GM12878 (cell line): ENCODE data around the gene LSP1. TPM values are rescaled to one million over a fixed set of nuclear protein-coding genes. Genes with fewer than 3 reads are reported as not detected.

Source experiments
- ATAC-seq: fragments of 200-7000 bp; cut with Tn5 transposase; 3 replicates; pipeline ENCODE4 v1.9.1; 2020; ENCODE audit warnings: mild to moderate bottlenecking, moderate library complexity
- BruUV-seq: library from RNA; stranded (reverse); fragments of 400-500 nt; replicated peaks from 2 replicates; lab custom pipeline; 2021; lab: Mats Ljungman, UMichigan
- CTCF ChIA-PET: fragments of 300-600 bp; sonication (Branson Sonifier 250); formaldehyde crosslinking; extraction: SDS; loops from one replicate; lab custom pipeline; 2021; ENCODE audit warnings: inconsistent platforms; lab: Yijun Ruan, JAX
- POLR2A ChIA-PET: fragments of 350-600 bp; formaldehyde crosslinking; extraction: SDS; loops from one replicate; lab custom pipeline; 2021; ENCODE audit warnings: inconsistent platforms; lab: Charles Lee
- RAD21 ChIA-PET: fragments of 300-600 bp; sonication (Branson Sonifier 250); formaldehyde crosslinking; loops from one replicate; lab custom pipeline; 2023; ENCODE audit warnings: antibody characterized with exemption; ENCODE audit not compliant: unreplicated experiment; lab: Charles Lee
- SMC1A ChIA-PET: fragments of 300-600 bp; sonication (Branson Sonifier 250); formaldehyde crosslinking; loops from one replicate; lab custom pipeline; 2023; ENCODE audit not compliant: unreplicated experiment, uncharacterized antibody; lab: Charles Lee
- DNase-seq: peaks from one replicate; pipeline ENCODE4 v3.0.0-alpha.2; 2011; ENCODE audit warnings: low read depth, low spot score
- FAIRE-seq: peaks from 3 replicates; lab custom pipeline; 2011; peaks lifted over from hg19 to GRCh38; lab: Jason Lieb, UNC
- H2AFZ ChIP-seq: 2 replicates; pipeline ENCODE4 v1.6.0; 2011; ENCODE audit warnings: low read depth, low read length, control low read depth; ENCODE audit not compliant: control insufficient read depth
- H3K27ac ChIP-seq: 2 replicates; pipeline ENCODE4 v1.5.1; 2011; ENCODE audit warnings: control low read depth; ENCODE audit not compliant: control insufficient read depth, insufficient read depth
- H3K27me3 ChIP-seq, 2 experiments: replicated peaks in 1 of 2; 2 replicates each; pipeline versions ENCODE4 v1.6.0 to v1.6.1; 2011; ENCODE audit warnings: low read length in 1 of 2; ENCODE audit not compliant: control insufficient read depth in 2 of 2, insufficient read depth in 2 of 2
- H3K36me3 ChIP-seq, 2 experiments: 2 replicates each; pipeline ENCODE4 v1.5.1; 2011; ENCODE audit warnings: low read length in 1 of 2; ENCODE audit not compliant: control insufficient read depth in 2 of 2, insufficient read depth in 2 of 2
- H3K4me1 ChIP-seq: 2 replicates; pipeline ENCODE4 v1.6.1; 2011; ENCODE audit warnings: mild to moderate bottlenecking, low read length, moderate library complexity, mixed read lengths; ENCODE audit not compliant: control insufficient read depth, insufficient read depth
- H3K4me2 ChIP-seq: 2 replicates; pipeline ENCODE4 v1.6.0; 2011; ENCODE audit warnings: control low read depth; ENCODE audit not compliant: control insufficient read depth, insufficient read depth
- H3K4me3 ChIP-seq: fragments of 200-600 bp; sonication (generic); 2 replicates; pipeline ENCODE4 v1.5.1; 2016
- H3K79me2 ChIP-seq: 2 replicates; pipeline ENCODE4 v1.6.0; 2011; ENCODE audit warnings: low read length; ENCODE audit not compliant: control insufficient read depth, insufficient read depth
- H3K9ac ChIP-seq: 2 replicates; pipeline ENCODE4 v1.8.0; 2011; ENCODE audit warnings: low read length, control low read depth, mixed read lengths; ENCODE audit not compliant: control insufficient read depth, insufficient read depth
- H3K9me3 ChIP-seq: replicated peaks from 3 replicates; pipeline ENCODE4 v1.5.1; 2011; ENCODE audit warnings: mild to moderate bottlenecking, low read length; ENCODE audit not compliant: control insufficient read depth, insufficient read depth
- H4K20me1 ChIP-seq: 2 replicates; pipeline ENCODE4 v1.6.0; 2011; ENCODE audit not compliant: control insufficient read depth, insufficient read depth
- ATF2 ChIP-seq: IDR thresholded peaks from 2 replicates; pipeline ENCODE4 v1.6.1; 2012; ENCODE audit warnings: low read length, inconsistent platforms
- BACH1 ChIP-seq: fragments of 450-650 bp; IDR thresholded peaks from 2 replicates; pipeline ENCODE4 v1.6.1; 2017; ENCODE audit warnings: mild to moderate bottlenecking, borderline replicate concordance
- MLLT1 ChIP-seq: fragments of 450-650 bp; IDR thresholded peaks from 2 replicates; pipeline ENCODE4 v1.6.1; 2016; ENCODE audit warnings: mild to moderate bottlenecking
- WGBS: methylation state at CpG from one replicate; pipeline ENCODE4 v1.1.6; 2016; ENCODE audit warnings: low lambda C conversion rate; ENCODE audit not compliant: insufficient replicate concordance, insufficient coverage; ENCODE audit errors: missing lambda C conversion rate; 5-methylcytosine and 5-hydroxymethylcytosine counted together
- in situ Hi-C: fragments of 300-500 bp; cut with MboI; formaldehyde crosslinking; loops from 9 replicates; pipeline ENCODE4 v1.14.3; 2018; ENCODE audit warnings: mixed read lengths
- intact Hi-C: fragments of 100-400 bp; cut with micrococcal nuclease; formaldehyde crosslinking; loops from one replicate; pipeline ENCODE4 v1.14.2; 2022; ENCODE audit not compliant: unreplicated experiment
- polyA plus RNA-seq, 11 experiments: library from polyadenylated mRNA; depleted of rRNA in 4 of 11; unstranded in 6 of 11; stranded (reverse) in 5 of 11; fragments of >200 nt; fragmentation: Nextera tagmentation in 4 of 11; fragmentation: Illumina TruSeq in 1 of 11; extraction: Ambion mirVana in 4 of 11; extraction: Trizol in 1 of 11; gene quantifications; 1 replicate in 1 of 11; 2 replicates in 10 of 11; pipeline versions ENCODE4 v1.2.1 to v1.2.3, GENCODE V29; 2011 to 2016; ENCODE audit warnings: inconsistent platforms in 2 of 11, missing spikeins in 2 of 11, low read depth in 1 of 11
- total RNA-seq, 4 experiments: library from RNA; depleted of rRNA in 3 of 4; stranded (reverse); fragments of >200 nt in 3 of 4; fragmentation: Illumina TruSeq in 1 of 4; extraction: Trizol in 1 of 4; gene quantifications; 2 replicates each; pipeline versions ENCODE4 v1.2.1 to v1.2.3, GENCODE V29; 2013 to 2021

Gene LSP1
- total and polyA plus RNA-seq, 10 of the 15 experiments (the other 5 are each of a cell fraction or from before 2014, with no cell fraction given) = 19.2 to 488 (median 369) TPM

- TF ChIP-seq ATF2 = 0 out of 2 replicates have a peak, but pooled peaks have one; percentile 18
Measured at GRCh38 chr11:1893581-1894359, 40.9 kb downstream of the LSP1 start (continued).

- POLR2A ChIA-PET = interaction anchor here (1.0 kb wide), 1 partner anchor 39 kb away, joined by 4 read pairs; no protein-coding TSS in a partner anchor
- FAIRE-seq (no peak), ATAC-seq (no peak), DNase-seq (no peak)
- in situ Hi-C loops = no loop called here
- BruUV-seq = no TSS peak
- Histone ChIP-seq H3K4me2 (no peak overlapping the region), H2AFZ (no peak overlapping the region), H3K4me3 (no peak overlapping the region), H3K4me1 (no peaks in the 10 kb centered on the region)
- WGBS = 57% methylated on average over 11 of the region's 11 CpGs
- TF ChIP-seq BACH1 (no peak), MLLT1 (peak; percentile 30; the same call in 1 of the 2 replicates)
- TF ChIP-seq, all 136 proteins: peak for 1
- Histone ChIP-seq H3K27ac (no peak overlapping the region), H3K79me2 (no peaks in the 10 kb centered on the region), H4K20me1 (no peaks in the 10 kb centered on the region), H3K9ac (no peak overlapping the region), H3K9me3 (no peaks in the 10 kb centered on the region), H3K27me3 (no peaks in the 10 kb centered on the region; a peak in 1 of 4 replicates), H3K36me3 (no peaks in the 10 kb centered on the region)
- RAD21 ChIA-PET = no interaction called here
- CTCF ChIA-PET = interaction anchor here (0.9 to 2.3 kb wide), 3 partner anchors 12 to 107 kb away, joined by 3 to 7 read pairs (median 4); no protein-coding TSS in a partner anchor
- SMC1A ChIA-PET = interaction anchor here (1.4 kb wide), 1 partner anchor 201 kb away, joined by 3 read pairs; no protein-coding TSS in a partner anchor
- intact Hi-C loops = no loop called here
Measured at GRCh38 chr11:1894759-1895158, 41.9 kb downstream of the LSP1 start.
